NCI-H446 treated with DMSO at 0.1 percent for 48 hours (cell line): ENCODE results near the gene PCMT1.

Experiments
- DNase-seq: peaks from one replicate; lab custom pipeline; 2025; lab: John Stamatoyannopoulos, UW

Gene PCMT1

DNA sequence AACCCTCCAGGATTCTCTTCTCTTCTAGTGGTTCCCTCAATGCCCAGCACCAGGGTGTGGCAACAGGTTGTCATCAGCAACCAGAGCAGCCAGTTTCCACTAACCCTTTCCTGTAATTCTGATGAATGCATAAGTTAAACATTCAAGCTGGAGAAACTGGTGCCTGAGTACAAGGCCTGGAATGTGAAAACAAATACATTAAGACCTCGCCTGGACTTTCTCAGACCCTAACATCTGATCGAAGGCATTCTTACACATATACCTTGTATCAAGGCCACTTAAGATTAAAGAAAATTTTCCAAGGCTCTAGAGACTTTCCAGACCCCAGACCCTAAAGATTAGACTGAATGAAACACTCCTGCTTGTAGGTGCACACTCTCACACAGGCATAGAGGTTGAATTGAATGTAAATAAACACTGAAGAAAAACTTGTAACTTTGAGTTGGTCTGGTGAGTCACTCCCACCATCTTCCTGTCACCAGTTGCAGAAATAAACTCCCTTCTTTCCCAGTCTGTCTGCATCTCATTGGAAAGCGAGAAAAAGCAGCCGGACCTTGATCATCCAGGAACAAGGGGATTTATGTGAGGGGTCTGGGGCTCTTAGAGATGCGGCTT is 105.6 kb downstream of the PCMT1 start:
- DNase-seq = no peak

DNA sequence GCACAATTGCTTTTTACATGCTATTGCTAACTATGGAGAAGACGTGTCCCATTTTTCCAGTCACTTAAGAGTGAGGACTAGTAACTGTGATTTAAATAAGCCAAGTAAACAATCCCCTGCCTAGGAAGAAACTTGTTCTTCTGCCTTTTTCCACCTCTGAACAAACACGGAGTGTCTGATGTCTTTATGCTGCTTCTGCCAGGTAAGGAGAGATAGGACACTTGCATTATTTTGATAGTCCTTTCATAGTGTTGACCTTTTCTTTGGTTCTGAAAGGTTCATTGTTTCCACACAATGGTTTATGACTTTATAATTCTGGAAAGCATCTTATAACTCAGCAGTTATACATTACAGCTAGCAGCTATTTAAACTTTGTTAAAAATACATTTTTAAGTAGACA is 106.2 kb downstream of the PCMT1 start:
- no peak for DNase-seq

DNA sequence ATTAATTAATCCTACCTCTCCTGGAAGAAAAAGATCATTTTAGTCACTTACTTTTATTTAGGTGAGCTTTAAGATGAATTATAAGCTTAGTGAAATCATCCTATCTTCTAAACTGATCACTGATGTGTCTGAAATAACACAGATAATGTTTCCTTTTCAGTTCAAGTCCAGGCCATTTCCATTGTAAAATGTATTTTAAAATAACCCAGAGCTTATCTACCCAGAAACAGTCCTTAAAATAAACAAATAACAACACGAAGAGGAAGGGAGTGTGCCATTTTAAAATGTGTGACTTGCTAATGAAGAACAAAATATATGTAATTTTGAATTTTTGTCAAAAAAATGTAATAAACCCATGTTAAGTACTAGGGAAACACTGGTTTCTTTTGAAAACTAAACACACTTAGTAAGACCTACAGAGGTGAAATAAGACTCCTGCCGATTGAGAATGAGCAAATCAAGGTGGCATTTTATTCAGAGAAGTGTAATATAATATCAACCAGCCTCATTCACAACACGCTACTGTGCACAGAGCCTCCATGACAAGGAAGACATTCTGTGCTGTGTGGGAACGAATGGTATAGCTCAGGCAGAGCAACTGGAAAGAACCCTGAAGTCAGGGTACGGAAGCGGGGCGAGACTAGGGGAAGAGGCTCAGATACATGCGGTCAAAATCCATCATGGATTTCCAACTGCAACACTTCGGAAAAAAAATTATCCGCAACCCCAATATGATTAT is 106.9 kb downstream of the PCMT1 start:
- no peak for DNase-seq

DNA sequence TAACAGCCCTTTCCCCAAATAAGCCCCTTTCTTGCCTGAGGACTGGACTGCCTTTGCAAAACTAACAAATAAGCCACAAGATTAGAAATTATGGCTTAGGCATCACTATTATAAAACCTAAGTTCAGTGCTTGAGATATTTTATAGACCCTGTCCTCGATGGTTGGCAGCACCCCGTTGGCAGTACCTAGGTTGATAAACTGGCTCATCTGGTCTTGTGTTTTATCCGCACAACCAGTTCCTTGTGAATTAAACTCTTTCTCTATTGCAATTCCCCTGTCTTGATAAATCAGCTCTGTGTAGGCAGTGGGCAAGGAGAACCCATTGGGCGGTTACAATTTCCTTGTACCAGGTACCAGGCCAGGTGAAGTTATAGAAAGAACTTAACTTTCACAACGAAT is 108.0 kb downstream of the PCMT1 start:
- DNase-seq = no peak

DNA sequence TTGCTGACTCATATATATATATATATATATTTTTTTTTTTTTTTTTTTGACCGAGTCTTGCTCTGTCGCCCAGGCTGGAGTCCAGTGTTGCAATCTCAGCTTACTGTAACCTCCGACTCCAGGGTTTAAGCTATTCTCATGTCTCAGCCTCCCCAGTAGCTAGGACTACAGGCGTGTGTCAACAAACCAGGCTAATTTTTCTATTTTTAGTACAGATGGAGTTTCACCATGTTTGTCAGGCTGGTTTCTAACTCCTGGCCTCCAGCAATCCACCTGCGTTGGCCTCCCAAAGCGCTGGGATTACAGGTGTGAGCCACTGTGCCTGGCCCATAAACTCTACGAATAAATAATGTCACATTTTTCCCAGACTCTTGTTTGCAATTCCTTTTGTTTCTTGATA is 109.8 kb downstream of the PCMT1 start:
- no peak for DNase-seq

DNA sequence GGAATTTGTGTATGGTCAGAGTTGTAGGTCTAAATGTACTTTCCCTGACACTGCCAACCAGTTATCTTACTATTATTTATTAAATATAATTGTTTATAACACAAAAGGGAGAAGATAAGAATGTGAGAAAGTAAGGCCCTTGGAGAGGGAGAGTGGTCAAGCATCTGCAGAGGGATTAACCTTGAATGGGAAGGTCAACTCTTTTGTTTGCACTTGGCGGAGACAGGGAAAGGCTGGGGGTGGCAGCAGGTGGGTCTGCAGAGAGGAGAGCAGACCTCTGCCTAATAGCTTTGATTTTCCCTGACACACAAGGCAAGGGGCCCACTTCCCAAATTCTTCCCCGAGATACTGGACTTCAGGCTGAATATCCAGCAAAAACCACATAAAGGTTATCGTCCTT is 110.4 kb downstream of the PCMT1 start:
- no peak for DNase-seq

DNA sequence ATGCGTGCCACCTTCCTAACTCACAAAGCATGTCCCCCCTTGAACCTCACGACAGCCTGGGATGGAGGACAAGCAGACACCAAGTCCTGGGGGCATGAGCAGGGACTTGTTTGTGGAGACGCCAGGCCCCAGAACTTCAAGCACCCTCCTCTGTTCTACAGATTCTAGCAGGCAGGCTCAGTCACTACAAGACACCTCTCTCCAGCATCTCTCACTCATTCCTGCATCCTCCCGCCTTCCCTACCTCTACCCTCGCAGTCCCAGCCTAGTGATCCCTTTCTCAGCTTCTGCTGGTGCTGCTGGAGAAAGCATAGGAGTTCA is 110.9 kb downstream of the PCMT1 start:
- DNase-seq = no peak
